Dermis microvascular lymphatic vessel endothelial cell (primary cell): Measurements from ENCODE around the gene UBXN10. TPM values are rescaled to one million over a fixed set of nuclear protein-coding genes. Genes with fewer than 3 reads are reported as not detected.
A peak's percentile ranks its signal among the peaks of the same experiment; 100 is the strongest.

Experiments
- DNase-seq, 2 donors: peaks; one replicate each; pipeline versions ENCODE4 v3.0.0 to v3.0.0-alpha.2; 2010; ENCODE audit warnings: low read depth in 2 of 2
- total RNA-seq: library from RNA; depleted of rRNA; stranded (reverse); fragments of >200 nt; gene quantifications from 2 replicates; pipeline ENCODE4 v1.2.1, GENCODE V29; 2014

Gene UBXN10
- total RNA-seq, 1 donor from 2014 or later = under 0.01 TPM

DNA sequence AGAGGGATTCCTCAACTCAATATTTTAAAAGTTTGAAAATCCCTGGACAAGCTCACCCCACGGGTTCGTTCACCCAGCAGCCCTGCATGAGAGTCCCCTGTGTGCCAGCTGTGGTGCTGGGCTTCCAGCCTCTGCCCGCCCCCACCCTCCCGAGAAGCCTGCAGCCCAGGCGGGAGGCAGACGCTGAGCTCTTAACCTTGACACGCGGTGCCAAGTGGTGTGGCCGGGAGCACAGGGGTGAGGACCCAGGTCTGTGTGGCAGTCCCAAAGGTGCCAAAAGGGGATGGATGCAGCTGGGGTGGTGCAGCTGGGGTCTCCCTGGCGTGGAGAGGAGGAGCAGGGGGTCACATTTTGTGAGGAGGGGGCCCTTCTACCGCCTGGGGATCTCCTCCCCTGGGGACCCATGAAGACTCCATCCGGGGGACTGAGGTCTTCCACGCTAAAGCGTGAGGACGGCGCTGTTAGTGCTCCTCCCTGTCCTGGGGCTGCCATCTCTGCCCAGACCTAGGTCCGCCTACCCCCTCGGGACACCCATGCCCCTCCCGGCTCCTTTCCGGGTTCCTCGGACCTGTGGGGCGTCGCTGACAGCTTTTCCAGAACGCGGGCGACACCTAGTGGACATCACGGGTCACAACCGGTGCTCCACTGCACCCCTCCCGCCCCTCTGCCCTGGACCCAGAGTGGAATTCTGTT lies 33.8 kb upstream of the UBXN10 start:
- DNase-seq = peak; percentile 25 to 52

DNA sequence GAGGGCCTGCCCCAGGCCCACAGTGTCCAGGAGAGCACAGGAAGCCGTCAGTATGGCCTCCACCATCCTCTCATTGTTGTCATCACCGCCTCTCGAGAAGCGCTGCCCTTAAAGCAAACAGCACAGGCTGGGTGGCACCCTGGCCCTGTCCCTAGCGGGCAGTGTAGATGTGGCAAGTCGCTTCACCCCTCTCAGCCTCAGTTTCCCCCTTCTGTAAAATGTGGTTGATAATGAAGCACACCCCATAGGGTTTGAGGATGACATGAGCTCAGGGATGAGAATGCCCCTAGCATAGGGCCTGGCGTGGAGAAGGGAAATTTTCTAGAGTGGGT lies 33.3 kb upstream of the UBXN10 start:
- no peak for DNase-seq

DNA sequence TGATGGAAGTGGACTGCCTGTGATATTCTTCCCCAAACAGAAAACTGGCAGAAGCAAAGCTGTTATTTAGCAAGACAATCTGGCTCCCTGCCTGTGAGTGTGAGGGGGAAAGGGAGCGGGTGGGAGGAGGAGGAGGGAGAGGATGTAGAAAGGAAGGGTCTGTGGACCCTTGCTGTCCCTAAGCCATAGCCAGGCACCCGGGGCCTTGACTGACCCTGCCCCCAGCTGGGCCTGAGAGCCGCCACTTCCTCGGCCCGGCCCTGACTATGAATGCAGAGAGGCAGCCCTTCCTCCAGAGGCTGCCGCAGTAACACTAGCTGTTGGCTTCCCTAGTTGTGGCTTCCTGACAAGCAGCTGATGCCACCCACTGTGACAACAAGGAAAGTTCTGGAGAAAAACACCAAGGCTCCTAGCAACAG lies 32.9 kb upstream of the UBXN10 start:
- no peak for DNase-seq

DNA sequence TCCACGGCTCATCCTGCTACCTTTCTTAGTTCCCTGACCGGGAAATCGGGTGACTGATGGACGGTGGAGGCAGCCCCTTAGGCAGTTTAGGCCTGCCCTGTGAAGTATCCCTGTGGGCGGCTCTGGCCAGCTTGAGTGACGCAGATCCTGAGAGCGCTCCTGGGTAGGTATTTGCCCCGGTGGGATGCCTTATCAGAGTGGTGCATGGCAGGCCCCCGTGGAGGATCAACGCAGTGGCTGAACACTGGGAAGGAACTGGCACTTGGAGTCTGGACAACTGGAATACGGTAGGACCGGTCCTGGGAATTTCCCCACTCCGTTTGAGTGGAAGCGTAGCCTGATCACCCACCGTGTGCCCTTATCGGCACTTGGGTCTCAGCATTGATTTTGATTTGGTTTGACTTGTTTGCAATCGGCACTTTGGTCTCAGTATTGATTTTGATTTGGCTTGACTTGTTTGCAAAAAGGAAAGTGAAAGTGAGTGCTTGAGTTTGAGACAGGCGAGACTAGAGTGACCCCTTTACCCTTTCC lies 31.5 kb upstream of the UBXN10 start:
- no peak for DNase-seq

DNA sequence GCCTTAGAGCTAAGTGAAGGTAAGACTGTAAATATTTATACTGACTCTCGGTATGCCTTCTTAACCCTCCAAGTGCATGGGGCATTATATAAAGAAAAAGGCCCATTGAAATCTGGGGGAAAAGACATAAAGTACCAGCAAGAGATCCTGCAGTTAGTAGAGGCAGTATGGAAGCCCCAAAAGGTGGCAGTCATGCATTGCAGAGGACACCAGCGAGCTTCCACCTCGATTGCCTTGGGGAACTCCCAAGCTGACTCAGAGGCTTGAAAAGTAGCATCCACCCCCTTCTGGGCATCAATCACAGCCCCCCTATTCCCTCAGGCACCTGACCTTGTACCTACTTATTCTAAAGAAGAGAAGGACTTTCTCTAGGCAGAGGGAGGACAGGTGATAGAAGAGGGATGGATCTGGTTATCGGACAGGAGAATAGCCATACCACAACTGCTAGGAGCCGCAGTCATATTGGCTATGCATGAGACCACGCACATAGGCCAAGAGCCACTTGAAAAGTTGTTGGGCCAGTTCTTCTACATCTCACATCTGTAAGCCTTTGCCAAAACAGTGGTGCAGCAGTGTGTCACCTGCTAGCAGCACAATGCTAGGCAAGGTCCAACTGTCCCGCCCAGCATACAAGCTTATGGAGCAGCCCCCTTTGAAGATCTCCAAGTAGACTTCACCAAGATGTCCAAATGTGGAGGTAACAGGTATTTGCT lies 27.4 kb upstream of the UBXN10 start:
- DNase-seq = no peak

DNA sequence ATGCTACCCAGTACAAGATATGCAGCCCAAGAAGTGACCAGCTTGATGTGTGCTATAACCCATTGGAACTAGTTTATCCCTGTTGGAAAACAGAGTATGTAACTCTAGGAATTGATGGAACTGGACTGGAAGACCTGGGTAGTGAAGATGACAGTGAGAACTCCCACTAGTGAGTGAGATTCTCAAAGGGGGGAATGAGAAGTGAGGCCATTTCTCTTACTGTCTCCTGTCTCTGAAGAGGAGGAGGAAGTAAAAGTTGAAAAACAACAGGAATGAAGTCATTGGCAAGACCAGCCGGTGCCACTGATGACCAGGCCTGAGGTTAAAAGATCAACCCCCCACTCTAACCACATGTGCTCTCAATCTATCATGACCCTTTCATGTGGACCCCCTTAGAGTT lies 25.9 kb upstream of the UBXN10 start:
- DNase-seq = peak in 1 of 2 donors; percentile 24

DNA sequence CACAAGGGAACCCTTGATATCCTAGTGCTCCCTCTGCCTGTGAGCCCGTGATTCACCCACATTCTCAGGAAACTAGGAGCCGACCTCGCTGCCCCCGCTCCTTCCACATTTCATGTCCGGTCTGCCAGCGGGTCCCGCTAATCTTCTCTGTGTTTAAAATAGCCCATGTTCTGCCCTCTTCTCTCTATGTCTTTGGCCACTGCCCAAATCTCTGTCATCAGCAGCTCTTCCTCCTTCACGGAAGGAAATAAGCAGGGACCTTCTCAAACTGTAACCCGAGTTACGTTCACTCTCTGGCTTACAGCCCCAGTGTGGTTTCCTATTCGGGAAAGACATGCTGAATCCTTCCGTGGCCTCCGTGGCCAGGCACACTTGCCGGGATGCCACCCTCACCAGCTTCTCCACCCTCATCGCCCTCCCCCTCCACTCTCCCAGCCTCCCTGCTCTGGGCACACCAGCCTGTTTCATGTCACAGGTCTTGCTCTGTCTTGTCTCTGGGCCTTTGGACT lies 21.1 kb upstream of the UBXN10 start:
- DNase-seq = peak in 1 of 2 donors; percentile 32

DNA sequence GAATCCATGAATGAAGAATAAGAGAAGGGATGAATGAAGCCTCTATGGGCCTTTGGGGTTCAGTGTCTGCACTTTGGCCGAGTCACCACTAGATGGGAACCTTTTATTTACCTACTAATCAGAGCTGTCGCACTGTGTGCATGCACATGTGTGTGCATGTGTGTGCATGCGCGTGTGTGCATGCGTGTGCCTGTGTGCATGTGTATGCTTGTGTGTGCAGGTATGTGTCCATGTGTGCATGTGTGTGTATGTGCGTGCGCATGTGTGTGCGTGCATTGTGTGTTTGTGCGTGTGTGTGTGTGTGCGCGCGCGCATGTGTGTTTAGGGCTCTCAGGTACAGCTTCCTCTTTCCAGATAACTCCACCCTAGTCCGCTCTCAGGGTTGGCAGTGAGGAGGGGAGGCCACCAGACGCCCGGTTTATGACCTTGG lies 20.4 kb upstream of the UBXN10 start:
- DNase-seq = peak in 1 of 2 donors; percentile 18

DNA sequence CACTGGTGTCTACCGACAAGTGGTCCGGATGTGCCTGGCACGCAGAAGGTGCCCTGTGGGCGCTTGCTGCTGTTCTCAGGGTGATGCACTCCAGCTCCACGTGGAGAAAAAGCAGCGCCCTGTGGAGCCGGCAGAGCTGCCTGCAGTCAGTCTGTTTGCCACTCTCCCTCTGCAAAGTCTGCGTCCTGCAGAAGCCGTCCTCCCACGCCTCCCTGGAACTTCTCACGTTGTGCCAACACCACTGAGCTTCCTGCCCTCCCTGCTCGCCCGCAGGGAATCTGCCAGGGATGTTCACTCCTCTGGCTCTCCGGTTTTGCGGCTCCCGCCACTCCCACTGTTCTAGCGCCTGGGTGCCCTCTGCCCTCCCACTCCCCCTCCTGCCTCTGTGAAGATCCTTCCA lies 19.8 kb upstream of the UBXN10 start:
- DNase-seq = no peak

DNA sequence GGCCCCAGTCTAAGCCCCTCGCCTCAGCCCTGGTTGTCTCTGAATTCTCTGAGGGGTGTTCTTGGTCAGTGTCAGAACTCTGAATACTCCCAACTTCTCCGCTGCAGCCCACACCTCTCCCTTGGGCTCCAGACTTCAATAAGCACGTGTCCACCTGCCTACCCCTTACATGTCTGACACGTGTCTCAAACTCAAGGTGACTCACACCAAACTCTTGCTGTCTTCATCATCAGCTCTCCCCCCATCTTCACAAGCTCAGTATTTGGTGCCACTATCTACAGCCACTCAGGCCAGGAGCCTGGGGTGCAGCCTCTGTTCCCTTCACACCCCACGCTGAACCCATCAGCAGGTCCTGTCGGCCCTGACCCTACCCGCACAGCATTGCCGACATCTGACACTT lies 18.8 kb upstream of the UBXN10 start:
- DNase-seq = no peak

DNA sequence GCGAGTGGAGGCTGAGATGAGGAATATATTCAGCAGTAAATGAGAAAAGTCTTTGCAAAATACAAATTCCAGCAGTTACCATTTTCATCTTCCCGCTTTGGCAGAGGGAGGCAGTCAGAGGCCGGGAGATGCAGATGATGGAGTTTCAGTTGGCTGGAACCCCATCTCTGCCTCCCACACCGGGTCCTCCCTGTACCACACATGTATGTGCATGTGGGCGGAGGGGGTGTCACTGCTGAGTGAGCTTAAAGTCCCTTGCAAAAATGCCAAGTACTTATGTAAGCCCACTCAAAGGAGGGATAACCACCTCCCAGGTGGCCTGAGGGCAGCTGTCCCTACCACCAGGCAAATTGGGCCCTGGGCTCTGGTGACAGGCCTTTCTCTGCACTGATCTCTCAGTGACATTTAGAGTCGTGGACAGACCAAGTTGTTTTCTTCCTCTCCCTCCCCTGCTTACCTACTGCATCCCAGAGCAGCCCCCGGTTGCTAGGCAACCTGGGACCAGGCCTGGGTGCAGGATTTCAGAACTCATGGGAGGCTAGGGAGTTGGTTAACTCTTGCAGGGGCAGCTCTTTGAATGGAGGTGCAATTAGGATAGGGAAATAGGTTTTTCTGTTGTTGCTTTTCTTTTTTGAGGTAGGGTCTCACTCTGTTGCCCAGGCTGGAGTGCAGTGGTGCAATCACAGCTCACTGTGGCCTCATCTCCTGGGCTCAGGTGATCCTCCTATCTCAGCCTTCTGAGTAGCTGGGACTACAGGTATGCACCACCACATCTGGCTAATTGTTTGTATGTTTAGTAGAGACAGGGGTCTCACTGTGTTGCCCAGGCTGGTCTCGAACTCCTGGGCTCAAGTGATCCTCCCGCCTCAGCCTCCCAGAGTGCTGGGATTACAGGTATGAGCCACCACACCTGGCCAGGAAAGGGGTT lies 17.1 kb upstream of the UBXN10 start:
- no peak for DNase-seq

DNA sequence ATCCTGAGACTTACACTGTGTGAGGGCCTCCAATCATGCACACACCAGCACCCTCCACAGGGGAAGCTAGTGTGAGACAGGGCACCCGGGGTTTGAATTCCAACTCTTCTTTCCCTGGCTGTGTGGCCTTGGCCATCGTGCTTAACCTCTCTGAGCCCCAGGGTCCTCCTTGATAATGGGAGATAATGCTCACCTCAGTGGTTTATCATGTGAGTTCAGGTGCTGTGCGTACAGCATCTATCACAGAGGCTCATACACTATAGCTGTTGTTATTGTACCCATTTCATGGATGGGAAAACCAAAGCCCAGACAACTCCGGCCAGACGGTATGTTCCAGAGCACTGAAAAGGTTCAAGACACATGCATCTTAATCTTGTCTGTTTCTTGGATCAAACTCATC lies 16.0 kb upstream of the UBXN10 start:
- no peak for DNase-seq

DNA sequence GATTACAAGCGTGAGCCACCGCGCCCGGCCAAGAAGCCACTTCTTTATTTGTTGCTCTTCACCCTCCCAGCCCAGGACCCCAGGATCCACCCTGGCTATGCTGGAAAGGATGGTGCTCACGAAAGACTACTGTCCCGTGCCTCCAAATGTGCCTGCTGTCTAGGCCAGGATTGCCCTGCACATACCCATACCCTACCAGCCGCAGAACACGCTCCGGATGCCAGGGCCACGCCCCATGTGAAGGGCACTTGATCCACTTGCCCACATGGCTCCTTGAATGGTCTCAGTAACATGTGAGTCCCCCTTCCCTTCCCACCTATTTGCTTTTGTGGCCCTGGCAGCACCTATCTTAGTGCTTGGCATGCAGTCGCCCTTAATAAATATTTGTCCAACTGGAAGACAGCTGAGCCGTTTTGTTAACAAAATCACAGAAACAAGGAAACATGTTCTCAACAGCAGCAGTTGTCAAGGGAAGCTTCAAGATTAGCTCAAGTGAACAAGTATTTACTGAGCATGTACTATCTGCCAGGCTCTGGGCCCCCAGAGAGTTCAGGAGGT lies 13.8 kb upstream of the UBXN10 start:
- no peak for DNase-seq

DNA sequence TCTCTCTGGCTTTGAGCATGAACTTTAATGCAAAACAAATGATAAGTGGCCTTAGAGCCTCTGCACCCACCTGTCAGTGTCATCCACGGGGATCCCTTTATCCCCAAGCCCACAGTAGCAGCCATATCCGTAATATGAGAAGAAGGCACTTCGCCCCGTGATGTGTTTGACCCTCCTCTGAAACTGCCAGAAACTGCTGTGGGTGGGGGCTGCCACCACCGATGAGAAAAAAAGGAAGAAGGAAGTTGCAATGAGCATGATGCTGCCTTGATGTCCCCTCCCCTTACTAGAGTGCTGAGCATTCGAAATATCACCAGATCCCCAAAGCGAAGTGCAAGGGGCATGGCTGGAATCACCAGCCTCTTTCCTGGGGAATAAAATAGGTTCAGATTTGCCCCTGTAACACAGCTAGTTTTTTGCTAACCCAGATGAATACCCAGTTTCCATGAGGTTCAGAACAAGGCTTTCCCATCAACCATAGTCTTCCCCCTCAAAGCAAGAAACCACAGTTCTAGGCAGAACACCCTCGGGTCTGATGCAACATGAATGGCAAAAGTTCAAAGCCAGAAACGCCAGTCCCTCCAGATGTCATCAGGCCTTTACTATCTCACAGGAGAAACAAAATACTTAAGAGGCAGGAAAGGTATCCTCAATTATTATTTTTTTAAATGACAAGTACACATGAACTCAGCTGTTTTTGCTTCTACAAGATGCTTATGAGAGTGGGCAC lies 10.8 kb upstream of the UBXN10 start:
- no peak for DNase-seq

DNA sequence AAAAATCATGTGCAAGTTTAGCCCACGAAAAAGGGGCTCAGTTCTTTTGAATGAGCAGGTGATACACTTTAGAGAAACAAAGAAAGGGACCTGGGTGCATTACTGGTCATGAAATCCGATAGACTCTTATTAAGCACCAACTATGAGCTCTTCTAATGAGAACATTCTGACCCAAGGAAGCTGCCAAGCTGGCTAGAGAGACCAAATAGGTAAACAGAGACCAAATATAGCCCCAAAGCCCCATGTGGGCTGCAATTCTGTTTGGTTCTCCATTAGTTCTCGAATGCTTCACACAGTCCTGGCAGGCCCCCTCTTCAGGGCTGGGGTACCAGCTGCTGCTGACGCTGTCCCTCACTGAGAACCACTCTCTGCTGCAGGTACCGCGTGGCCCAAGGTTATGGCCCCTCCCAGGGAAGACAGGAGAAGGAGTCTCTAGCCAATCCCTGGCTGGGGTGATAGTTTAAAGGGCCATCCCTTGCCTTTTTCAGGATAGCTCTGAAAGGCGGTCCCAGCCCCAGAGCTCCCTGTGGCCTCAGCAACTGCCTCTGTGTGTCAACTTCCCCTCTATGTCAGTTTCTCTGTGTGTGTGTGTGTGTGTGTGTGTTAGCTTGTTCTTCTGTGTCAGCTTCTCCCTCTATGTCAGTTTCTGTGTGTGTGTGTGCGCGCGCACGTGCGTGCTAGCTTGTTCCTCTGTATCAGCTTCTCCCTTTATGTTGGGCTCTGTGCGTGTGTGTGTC lies 7.1 kb upstream of the UBXN10 start:
- DNase-seq = no peak

DNA sequence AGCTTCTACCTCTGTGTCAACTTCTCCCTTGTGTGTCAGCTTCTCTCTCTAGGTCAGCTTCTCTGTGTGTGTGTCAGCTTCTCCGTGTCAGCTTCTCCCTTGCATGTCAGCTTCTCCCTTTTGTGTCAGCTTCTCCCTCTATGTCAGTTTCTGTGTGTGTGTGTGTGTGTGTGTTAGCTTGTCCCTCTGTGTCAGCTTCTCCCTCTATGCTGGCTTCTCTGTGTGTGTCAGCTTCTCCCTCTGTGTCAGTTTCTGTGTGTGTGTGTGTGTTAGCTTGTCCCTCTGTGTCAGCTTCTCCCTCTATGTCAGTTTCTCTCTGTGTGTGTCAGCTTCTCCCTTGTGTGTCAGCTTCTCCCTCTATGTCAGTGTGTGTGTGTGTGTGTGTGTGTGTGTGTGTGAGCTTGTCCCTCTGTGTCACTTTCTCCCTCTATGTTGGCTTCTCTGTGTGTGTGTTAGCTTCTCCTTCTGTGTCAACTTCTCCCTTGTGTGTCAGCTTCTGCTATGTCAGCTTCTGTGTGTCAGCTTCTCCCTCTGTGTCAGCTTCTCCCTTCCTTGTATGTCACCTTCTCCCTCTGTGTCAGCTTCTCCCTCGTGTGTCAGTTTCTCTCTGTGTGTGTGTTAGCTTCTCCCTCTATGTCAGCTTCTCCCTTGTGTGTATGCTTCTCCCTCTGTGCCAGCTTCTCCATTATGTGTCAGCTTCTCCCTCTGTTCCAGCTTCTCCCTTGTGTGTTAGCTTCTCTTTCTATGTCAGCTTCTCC lies 6.3 kb upstream of the UBXN10 start:
- no peak for DNase-seq

DNA sequence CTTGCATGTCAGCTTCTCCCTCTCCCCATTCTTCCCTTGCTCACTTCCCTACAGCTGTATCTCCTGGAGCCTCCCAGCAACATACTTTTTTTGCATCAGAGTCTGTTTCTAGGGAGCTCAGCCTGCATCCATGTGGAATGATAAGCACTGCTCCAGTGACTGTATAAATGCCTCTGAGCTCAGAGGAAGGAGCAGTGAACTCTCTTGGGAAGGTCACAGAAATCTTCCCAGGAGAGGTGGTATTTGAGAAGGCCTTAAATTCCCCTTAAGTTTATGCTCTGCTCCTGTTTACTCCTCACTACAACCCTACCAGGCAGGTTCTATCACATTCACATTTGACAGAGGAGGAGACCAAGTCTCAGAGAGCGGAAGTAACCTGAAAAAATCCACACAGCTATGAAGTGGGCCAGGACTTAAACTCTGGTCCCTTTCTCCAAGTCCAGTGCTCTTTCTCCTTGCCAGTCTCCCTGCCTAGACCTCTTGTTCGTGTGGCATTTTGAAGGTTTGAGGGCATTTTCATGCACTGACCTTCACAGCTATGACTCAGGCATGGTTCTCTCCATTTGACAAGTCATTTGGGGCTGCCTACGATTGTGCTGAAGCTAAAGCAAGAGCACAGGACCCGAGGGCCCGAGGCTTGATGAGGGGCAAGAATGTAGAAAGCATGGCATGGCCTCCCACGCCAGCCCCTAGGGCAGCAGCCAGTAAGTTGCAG lies 5.6 kb upstream of the UBXN10 start:
- DNase-seq = no peak

DNA sequence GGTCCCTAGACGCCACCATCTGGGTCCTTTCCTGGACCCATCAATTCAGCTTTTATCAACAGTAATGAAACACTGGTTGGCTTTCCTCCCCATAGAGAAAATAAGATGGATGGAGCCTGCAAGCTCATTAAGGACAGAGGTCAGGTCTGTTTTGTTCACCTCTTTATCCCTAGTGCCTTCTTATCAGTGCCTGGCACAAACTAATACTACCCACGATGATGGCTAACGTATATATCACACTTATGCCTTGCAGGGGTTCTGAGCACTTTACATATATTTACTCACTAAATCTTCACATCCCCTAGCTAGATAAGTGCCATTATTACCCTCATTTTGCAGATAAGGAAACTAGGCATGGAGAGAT lies 5.1 kb upstream of the UBXN10 start:
- no peak for DNase-seq

DNA sequence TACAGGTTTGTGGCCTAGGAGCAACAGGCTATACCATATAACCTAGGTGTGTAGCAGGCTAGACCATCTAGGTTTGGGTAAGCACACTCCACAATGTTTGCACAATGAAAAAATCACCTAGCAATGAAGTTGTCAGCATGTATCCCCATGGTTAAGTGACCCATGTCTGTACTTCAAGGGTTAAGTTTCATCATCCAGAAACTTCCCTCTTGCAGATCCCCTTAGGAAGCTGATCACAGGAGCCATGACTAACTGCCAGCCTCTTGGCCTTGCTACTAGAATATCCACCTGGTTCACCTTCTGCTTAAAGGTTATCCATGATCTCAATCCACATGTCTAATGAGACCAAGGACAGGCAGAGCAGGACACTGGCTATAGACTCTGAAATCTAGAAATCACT lies 3.5 kb upstream of the UBXN10 start:
- DNase-seq = no peak
